Calu3 (cell line): ENCODE data around the gene PPP3CA. TPM values are rescaled to one million over a fixed set of nuclear protein-coding genes. Genes with fewer than 3 reads are reported as not detected.

ENCODE experiments used
- BruUV-seq: library from RNA; stranded (reverse); fragments of 400-500 nt; replicated peaks from 2 replicates; lab custom pipeline; 2021; lab: Mats Ljungman, UMichigan
- CTCF ChIA-PET: fragments of 300-600 bp; sonication (Branson Sonifier 250); formaldehyde crosslinking; loops from one replicate; lab custom pipeline; 2022; ENCODE audit warnings: antibody characterized with exemption; lab: Charles Lee
- DNase-seq: peaks from one replicate; pipeline ENCODE4 v3.0.0; 2022
- H3K27ac Mint-ChIP-seq: one replicate; pipeline ENCODE4 v1.8.0; 2022; ENCODE audit warnings: mixed read lengths; ENCODE audit not compliant: unreplicated experiment
- H3K27me3 Mint-ChIP-seq: one replicate; pipeline ENCODE4 v1.8.0; 2022; ENCODE audit warnings: mixed read lengths; ENCODE audit not compliant: unreplicated experiment
- H3K36me3 Mint-ChIP-seq: one replicate; pipeline ENCODE4 v1.8.0; 2022; ENCODE audit warnings: mild to moderate bottlenecking, moderate library complexity, mixed read lengths; ENCODE audit not compliant: insufficient read depth, unreplicated experiment
- H3K4me1 Mint-ChIP-seq: one replicate; pipeline ENCODE4 v1.8.0; 2022; ENCODE audit warnings: mild to moderate bottlenecking, low read depth, mixed read lengths; ENCODE audit not compliant: unreplicated experiment
- H3K4me3 Mint-ChIP-seq: one replicate; pipeline ENCODE4 v1.8.0; 2022; ENCODE audit warnings: mild to moderate bottlenecking, low read depth, moderate library complexity, mixed read lengths; ENCODE audit not compliant: unreplicated experiment
- H3K9me3 Mint-ChIP-seq: one replicate; pipeline ENCODE4 v1.8.0; 2022; ENCODE audit warnings: low read depth, mixed read lengths; ENCODE audit not compliant: unreplicated experiment
- CTCF ChIP-seq: fragments of 200-600 bp; IDR thresholded peaks from one replicate; pipeline ENCODE4 v1.8.0; 2022; ENCODE audit warnings: antibody characterized with exemption; ENCODE audit not compliant: unreplicated experiment
- intact Hi-C: fragments of 100-400 bp; cut with micrococcal nuclease; formaldehyde crosslinking; loops from one replicate; pipeline ENCODE4 v1.10.0; 2022; ENCODE audit not compliant: unreplicated experiment
- total RNA-seq: library from RNA; stranded (reverse); gene quantifications from 2 replicates; pipeline ENCODE4 v1.2.3, GENCODE V29; 2022

Gene PPP3CA
- total RNA-seq, 1 experiment from 2014 or later, result 33.7 TPM

- H3K27ac Mint-ChIP-seq, result peak overlapping the region; percentile 20
- peaks cover 4% of the 10 kb centered on the region for H3K36me3 Mint-ChIP-seq
- no peaks in the 10 kb centered on the region for H3K27me3 Mint-ChIP-seq
- no peak for DNase-seq
- BruUV-seq, result no TSS peak
- no peaks in the 10 kb centered on the region for H3K9me3 Mint-ChIP-seq
- no peak overlapping the region for H3K4me3 Mint-ChIP-seq
- no peak for TF ChIP-seq CTCF
- intact Hi-C loops, result no loop called here
- CTCF ChIA-PET, result no interaction called here
- H3K4me1 Mint-ChIP-seq, result peaks cover 38% of the 10 kb centered on the region
These were observed 56.1 kb downstream of the PPP3CA start for GRCh38 chr4:101291198-101291597.

GRCh38 chr4:101290654-101291053 is 56.7 kb downstream of the PPP3CA start:
- peaks cover 43% of the 10 kb centered on the region for H3K4me1 Mint-ChIP-seq
- H3K27ac Mint-ChIP-seq, result no peak overlapping the region
- no peak for TF ChIP-seq CTCF
- CTCF ChIA-PET, result no interaction called here
- H3K9me3 Mint-ChIP-seq, result no peaks in the 10 kb centered on the region
- peaks cover 4% of the 10 kb centered on the region for H3K36me3 Mint-ChIP-seq
- no peak for DNase-seq
- H3K27me3 Mint-ChIP-seq, result no peaks in the 10 kb centered on the region
- no peak overlapping the region for H3K4me3 Mint-ChIP-seq
- intact Hi-C loops, result no loop called here
- no TSS peak for BruUV-seq

GRCh38 chr4:101289306-101289705 is 58.0 kb downstream of the PPP3CA start:
- CTCF ChIA-PET, result no interaction called here
- TF ChIP-seq CTCF, result no peak
- no peak for DNase-seq
- Mint-ChIP-seq H3K9me3 (no peaks in the 10 kb centered on the region), H3K36me3 (peaks cover 4% of the 10 kb centered on the region), H3K4me3 (no peak overlapping the region), H3K27ac (no peak overlapping the region), H3K4me1 (peaks cover 56% of the 10 kb centered on the region), H3K27me3 (no peaks in the 10 kb centered on the region)
- no TSS peak for BruUV-seq
- intact Hi-C loops, result no loop called here

- peaks cover 55% of the 10 kb centered on the region for H3K4me1 Mint-ChIP-seq
- H3K36me3 Mint-ChIP-seq, result peaks cover 2% of the 10 kb centered on the region
- intact Hi-C loops, result no loop called here
- TF ChIP-seq CTCF, result no peak
- no peaks in the 10 kb centered on the region for H3K9me3 Mint-ChIP-seq
- no peaks in the 10 kb centered on the region for H3K27me3 Mint-ChIP-seq
- H3K27ac Mint-ChIP-seq, result no peak overlapping the region
- no TSS peak for BruUV-seq
- no peak overlapping the region for H3K4me3 Mint-ChIP-seq
- DNase-seq, result no peak
- CTCF ChIA-PET, result no interaction called here
These were observed 58.8 kb downstream of the PPP3CA start for GRCh38 chr4:101288365-101289145.
